IPS DF 6.9 (cell line): ENCODE measurements around the gene RPS17.
"Not testable (repeated sequence)": the region's sequence is repeated elsewhere in the genome, so short reads cannot be mapped to it uniquely, and the experiment has no call there.

Experiments
- DNase-seq: peaks from one replicate; pipeline ENCODE4 v3.0.0-alpha.2; 2013; ENCODE audit warnings: low read depth, low spot score
- H3K27ac ChIP-seq: one replicate; pipeline ENCODE4 v1.5.1; 2013; ENCODE audit warnings: low read length, control low read depth
- H3K27me3 ChIP-seq: 2 replicates; pipeline ENCODE4 v1.6.1; 2013; ENCODE audit warnings: mild to moderate bottlenecking, low read length; ENCODE audit not compliant: control insufficient read depth, insufficient read depth
- H3K36me3 ChIP-seq: 2 replicates; pipeline ENCODE4 v1.6.1; 2013; ENCODE audit warnings: low read length; ENCODE audit not compliant: control insufficient read depth, insufficient read depth
- H3K4me1 ChIP-seq: 2 replicates; pipeline ENCODE4 v1.6.1; 2013; ENCODE audit warnings: low read length; ENCODE audit not compliant: control insufficient read depth, insufficient read depth
- H3K4me3 ChIP-seq: 2 replicates; pipeline ENCODE4 v1.5.1; 2013; ENCODE audit warnings: mild to moderate bottlenecking, low read length
- H3K9me3 ChIP-seq: 2 replicates; pipeline ENCODE4 v1.6.1; 2013; ENCODE audit warnings: low read length, inconsistent platforms; ENCODE audit not compliant: control insufficient read depth, insufficient read depth
- WGBS: extraction: QIAGEN DNeasy Blood & Tissue Kit; methylation state at CpG from one replicate; pipeline ENCODE4 v1.1.7; 2013; ENCODE audit warnings: mixed read lengths, missing lambda C conversion rate; ENCODE audit not compliant: insufficient read length, insufficient coverage; 5-methylcytosine and 5-hydroxymethylcytosine counted together

The RPS17 gene

DNA sequence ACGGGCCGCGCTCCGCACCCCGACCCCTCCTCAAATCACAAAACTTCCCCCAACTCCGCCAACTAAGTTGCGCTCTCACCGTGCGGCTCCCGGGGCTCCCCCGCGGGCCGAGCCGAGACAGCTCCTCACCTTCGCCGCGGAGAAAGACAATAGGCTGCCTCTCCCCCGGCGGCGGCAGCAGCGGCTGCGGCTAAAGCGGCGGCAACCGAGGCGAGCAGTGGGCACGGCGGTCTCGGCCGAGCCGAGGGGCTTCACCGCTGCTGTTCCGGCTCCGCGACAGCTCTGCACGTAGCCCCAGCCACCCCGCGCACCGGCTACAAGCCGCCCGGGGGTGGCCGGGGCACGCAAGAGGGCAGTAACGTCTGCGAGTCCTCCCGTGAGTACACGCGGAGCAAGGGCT, 26.7 kb downstream of the RPS17 start:
- not testable (repeated sequence) for H3K9me3 ChIP-seq, H3K4me3 ChIP-seq, H3K36me3 ChIP-seq, H3K27ac ChIP-seq, H3K27me3 ChIP-seq, H3K4me1 ChIP-seq, DNase-seq
- no CpG with 5 or more reads among the region's 48 CpGs for WGBS

DNA sequence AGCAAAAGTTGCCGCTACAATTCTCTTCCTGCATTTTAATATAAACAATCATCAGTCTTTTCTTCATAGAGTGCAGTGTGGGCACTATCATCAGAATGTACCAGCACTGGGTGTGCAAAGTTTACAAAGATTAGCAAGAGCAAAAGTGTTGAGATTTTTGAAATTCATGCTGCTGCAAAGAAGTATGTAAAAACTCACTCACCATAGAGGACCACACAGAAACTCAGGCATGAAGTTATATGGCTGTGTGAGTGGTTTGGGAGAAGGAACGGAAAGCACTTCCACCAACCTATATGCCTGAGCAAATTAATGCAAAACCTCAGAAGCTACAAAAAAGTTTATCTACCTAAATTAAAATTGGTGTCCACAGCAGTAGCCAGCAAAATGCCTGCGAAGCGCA, 32.6 kb downstream of the RPS17 start:
- not testable (repeated sequence) for H3K27me3 ChIP-seq, H3K36me3 ChIP-seq, H3K4me1 ChIP-seq, H3K4me3 ChIP-seq, DNase-seq, H3K9me3 ChIP-seq, H3K27ac ChIP-seq
- no CpG with 5 or more reads among the region's 4 CpGs for WGBS

DNA sequence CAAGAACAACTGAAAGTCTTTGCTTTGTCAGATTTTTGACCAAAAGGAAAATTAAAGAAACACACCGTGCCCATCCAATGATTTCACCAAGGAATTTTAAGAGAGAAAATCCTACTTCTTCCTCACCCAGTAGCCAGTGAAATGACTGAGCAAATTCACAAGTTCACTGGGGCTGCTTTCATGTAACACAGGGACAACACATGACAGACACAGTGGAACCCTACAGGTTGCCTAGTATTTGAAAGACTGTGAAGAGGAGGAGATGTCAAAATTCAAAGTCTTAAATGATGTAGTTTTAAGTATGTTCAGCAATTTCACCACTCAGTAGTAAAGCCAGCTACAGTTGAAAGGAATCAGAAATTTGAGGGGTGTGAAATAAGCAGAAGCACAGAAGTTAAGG, 33.2 kb downstream of the RPS17 start:
- H3K27ac ChIP-seq, H3K4me1 ChIP-seq, H3K4me3 ChIP-seq, H3K36me3 ChIP-seq, H3K9me3 ChIP-seq, H3K27me3 ChIP-seq, DNase-seq: not testable (repeated sequence)
- no CpG with 5 or more reads among the region's 1 CpG for WGBS

DNA sequence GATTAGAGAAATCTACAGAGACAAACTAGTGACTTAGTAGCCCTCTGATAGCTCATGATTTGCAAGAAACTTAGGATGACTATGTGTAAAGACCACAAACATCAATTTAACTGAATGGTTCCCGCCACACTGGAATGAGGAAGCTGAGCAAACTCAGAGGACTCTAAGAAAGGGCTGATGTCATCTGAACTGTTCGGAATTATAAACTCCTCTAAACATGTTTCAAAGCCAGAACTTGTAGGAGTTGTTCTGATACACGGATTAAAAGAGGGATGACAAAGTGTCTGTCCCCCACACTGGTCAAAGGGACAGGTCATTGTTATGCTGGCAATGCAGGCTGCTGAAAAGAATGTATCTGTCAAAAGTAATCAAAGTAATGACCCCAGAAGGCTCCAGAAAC, 34.4 kb downstream of the RPS17 start:
- DNase-seq, H3K4me3 ChIP-seq, H3K27me3 ChIP-seq, H3K4me1 ChIP-seq, H3K27ac ChIP-seq, H3K9me3 ChIP-seq, H3K36me3 ChIP-seq: not testable (repeated sequence)
- WGBS, result no CpG with 5 or more reads among the region's 3 CpGs

DNA sequence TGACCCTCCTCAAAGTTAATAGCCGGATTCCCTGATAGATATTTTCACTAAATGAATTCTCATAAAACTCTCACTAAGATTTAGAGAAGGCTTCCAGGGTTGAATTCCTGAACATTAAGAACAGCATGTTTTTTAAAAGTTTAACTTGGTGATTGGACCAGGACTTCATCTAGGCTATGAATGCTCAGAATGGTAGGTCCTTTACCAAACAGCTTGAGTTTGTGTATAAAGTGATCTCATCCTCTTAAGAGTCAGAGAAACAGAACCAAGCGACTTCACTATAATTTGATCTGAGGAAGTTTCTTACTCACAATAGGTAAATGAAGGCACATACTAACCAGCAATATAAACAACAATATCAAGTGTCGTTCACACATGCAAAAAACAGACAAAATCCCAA, 36.2 kb downstream of the RPS17 start:
- WGBS, result no CpG with 5 or more reads among the region's 3 CpGs

DNA sequence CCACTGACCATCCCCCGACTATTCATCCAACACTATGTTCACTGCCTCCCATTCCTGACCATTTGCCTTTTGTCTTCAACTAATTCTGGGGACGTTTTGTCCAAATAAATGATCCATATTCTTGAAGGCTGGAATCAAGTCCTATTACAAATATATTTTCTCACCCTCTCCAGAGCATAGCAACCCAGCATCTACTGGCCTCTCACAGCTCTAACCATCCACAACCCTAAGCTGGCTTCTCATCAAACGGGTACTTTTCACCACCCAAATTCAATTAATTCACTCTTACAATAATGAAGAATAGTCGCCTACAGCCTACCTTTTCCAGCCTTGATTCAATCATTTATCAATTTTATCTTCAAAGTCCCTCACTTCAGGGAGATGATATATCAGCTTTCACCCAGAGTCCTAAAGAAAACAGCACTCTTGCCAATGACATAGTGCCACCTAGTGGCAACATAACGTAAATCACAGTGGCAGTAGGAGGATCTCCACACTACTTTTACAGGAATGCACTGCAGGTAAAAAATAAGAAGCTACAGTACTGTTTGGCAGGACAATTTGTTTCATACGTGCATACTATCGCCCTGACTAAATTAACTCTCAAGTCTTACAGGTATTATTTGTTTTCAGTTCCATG, 37.4 kb downstream of the RPS17 start:
- H3K9me3 ChIP-seq, H3K27me3 ChIP-seq, H3K36me3 ChIP-seq, DNase-seq, H3K27ac ChIP-seq, H3K4me3 ChIP-seq, H3K4me1 ChIP-seq: not testable (repeated sequence)
- no CpG with 5 or more reads among the region's 7 CpGs for WGBS

More for the DNA sequence above, 36.2 kb downstream of the RPS17 start:
- DNase-seq, H3K27ac ChIP-seq, H3K9me3 ChIP-seq, H3K27me3 ChIP-seq, H3K4me1 ChIP-seq, H3K36me3 ChIP-seq, H3K4me3 ChIP-seq: not testable (repeated sequence)

DNA sequence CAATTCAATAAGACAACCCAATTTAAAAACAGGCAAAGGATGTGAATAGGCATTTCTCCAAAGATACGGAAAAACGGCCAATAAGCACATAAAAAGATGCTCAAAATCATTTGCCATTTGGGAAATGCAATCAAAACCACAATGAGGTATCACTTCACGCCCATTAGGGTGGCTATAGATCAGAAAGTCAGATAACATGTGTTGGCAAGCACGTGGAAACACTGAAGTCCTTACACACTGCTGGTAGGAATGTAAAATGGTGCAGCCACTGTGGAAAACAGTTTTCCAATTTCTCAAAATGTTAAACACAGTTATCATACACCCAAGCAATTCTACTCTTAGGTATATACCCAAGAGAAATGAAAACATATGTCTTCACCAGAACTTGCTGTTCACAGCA, 39.5 kb downstream of the RPS17 start:
- not testable (repeated sequence) for H3K27ac ChIP-seq, H3K4me1 ChIP-seq, H3K4me3 ChIP-seq, H3K9me3 ChIP-seq, DNase-seq, H3K36me3 ChIP-seq, H3K27me3 ChIP-seq
- whole genome bisulfite sequencing, result no CpG with 5 or more reads among the region's 4 CpGs

DNA sequence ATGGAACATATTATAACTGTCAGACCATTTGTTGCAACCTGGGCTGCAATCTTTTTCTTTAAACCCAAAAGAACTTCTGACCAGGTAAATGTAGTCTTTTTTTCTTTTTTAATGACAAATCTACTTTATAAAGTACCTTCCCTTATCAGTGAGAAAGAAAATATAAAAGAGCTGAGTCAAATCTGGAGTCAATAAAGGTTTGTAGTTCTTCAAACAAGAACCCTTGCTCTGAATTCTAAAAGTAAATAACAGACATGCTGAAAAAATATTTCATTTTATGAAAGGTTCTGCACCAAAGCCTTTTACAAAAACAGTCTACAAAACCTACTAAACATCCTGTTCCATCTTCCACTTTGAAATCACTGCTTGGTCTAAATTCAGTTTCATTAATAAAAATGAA, 42.3 kb downstream of the RPS17 start:
- H3K4me1 ChIP-seq, H3K27me3 ChIP-seq, H3K36me3 ChIP-seq, H3K27ac ChIP-seq, H3K9me3 ChIP-seq, DNase-seq, H3K4me3 ChIP-seq: not testable (repeated sequence)

DNA sequence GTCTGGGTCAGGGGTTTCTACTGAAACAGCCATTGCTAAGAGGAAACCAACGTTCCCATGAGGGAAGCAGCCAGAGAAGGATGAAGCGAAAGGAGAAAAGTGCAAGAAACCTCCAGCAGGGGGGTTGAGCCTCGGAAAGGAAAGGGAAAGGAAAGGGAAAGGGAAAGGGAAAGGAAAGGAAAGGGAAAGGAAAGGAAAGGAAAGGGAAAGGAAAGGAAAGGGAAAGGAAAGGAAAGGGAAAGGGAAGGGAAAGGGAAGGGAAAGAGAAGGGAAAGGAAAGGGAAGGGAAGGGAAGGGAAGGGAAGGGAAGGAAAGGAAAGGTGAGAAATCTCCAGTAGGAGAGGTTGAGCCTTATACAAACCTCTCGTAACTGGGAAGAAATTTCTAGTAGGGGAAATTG, 52.0 kb downstream of the RPS17 start:
- not testable (repeated sequence) for H3K27me3 ChIP-seq, H3K4me1 ChIP-seq, H3K4me3 ChIP-seq, DNase-seq, H3K27ac ChIP-seq, H3K9me3 ChIP-seq, H3K36me3 ChIP-seq
- no CpG with 5 or more reads among the region's 4 CpGs for WGBS

DNA sequence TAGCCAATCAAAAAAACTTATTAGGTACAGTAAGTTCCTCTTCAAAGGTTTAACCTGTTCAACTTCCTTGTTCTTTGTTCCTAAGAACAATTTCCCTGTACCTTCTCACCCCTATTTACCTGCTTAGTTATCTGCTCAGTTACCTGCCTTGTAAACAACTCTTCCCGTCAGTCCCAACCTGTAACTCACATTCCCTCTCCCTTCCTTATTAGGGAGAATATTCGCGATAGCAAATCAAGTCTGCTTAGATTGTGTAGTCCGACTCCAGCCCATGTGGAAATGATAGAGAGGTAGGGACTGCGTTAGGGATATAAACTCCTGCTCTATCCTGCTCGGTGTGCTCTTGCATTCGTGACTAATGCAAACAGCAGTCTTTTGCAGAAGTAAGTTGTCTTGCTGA, 53.2 kb downstream of the RPS17 start:
- DNase-seq, H3K4me1 ChIP-seq, H3K4me3 ChIP-seq, H3K27me3 ChIP-seq, H3K27ac ChIP-seq, H3K36me3 ChIP-seq, H3K9me3 ChIP-seq: not testable (repeated sequence)
- WGBS, result no CpG with 5 or more reads among the region's 7 CpGs
